ENCODE data around the gene UBE2E1. TPM values are rescaled to one million over a fixed set of nuclear protein-coding genes. Genes with fewer than 3 reads are reported as not detected.

Gene UBE2E1
- total RNA-seq, 1 donor from 2014 or later: 103 TPM

- TF ChIP-seq, protein P1, sequence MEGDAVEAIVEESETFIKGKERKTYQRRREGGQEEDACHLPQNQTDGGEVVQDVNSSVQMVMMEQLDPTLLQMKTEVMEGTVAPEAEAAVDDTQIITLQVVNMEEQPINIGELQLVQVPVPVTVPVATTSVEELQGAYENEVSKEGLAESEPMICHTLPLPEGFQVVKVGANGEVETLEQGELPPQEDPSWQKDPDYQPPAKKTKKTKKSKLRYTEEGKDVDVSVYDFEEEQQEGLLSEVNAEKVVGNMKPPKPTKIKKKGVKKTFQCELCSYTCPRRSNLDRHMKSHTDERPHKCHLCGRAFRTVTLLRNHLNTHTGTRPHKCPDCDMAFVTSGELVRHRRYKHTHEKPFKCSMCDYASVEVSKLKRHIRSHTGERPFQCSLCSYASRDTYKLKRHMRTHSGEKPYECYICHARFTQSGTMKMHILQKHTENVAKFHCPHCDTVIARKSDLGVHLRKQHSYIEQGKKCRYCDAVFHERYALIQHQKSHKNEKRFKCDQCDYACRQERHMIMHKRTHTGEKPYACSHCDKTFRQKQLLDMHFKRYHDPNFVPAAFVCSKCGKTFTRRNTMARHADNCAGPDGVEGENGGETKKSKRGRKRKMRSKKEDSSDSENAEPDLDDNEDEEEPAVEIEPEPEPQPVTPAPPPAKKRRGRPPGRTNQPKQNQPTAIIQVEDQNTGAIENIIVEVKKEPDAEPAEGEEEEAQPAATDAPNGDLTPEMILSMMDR (IDR thresholded peaks at IDR 0.05): no peak
- H3K27me3 Mint-ChIP-seq (ENCODE audit: low read depth): no peaks in the 10 kb centered on the region
- H3K36me3 Mint-ChIP-seq (ENCODE audit: low read depth): peaks cover 4% of the 10 kb centered on the region
- H3K9me3 Mint-ChIP-seq (ENCODE audit: low read depth): no peaks in the 10 kb centered on the region
- peaks cover 42% of the 10 kb centered on the region for H3K4me1 Mint-ChIP-seq (ENCODE audit: low read depth)
- no peak overlapping the region for H3K27ac Mint-ChIP-seq (ENCODE audit: unreplicated experiment)
- DNase-seq (ENCODE audit: low spot score): no peak
- no peak overlapping the region for H3K4me3 Mint-ChIP-seq (ENCODE audit: unreplicated experiment)
Observed at GRCh38 chr3:23819599-23820360, 14.0 kb downstream of the UBE2E1 start.

- Mint-ChIP-seq H3K36me3 (ENCODE audit: low read depth) (peaks cover 4% of the 10 kb centered on the region), H3K27me3 (ENCODE audit: low read depth) (no peaks in the 10 kb centered on the region), H3K9me3 (ENCODE audit: low read depth) (no peaks in the 10 kb centered on the region), H3K4me1 (ENCODE audit: low read depth) (peaks cover 50% of the 10 kb centered on the region), H3K27ac (ENCODE audit: unreplicated experiment) (no peak overlapping the region), H3K4me3 (ENCODE audit: unreplicated experiment) (no peak overlapping the region)
- DNase-seq (ENCODE audit: low spot score): no peak
- TF ChIP-seq, protein P1 (IDR thresholded peaks at IDR 0.05): no peak
Observed at GRCh38 chr3:23820888-23821287, 15.1 kb downstream of the UBE2E1 start.

DNA sequence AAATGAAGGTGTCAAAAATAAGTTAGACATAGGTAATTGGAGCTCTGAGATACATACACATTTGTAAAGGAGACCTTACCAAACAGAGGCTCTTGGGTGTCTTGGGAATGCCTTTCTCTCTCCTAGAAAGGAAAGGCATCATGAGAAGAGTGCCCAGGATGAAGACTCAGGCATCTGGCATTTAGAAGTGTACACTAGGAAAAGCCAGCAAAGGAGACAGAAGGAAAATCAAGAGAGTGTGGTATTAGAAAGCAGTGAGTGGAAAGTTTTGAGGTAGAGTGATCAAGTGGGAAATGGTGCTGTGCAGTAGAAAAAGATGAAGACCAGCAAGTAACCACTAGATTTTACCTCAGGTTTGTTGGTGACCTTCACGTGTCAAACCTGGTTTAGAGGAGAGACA, 16.1 kb downstream of the UBE2E1 start:
- H3K9me3 Mint-ChIP-seq (ENCODE audit: low read depth): no peaks in the 10 kb centered on the region
- H3K36me3 Mint-ChIP-seq (ENCODE audit: low read depth): peaks cover 4% of the 10 kb centered on the region
- H3K27ac Mint-ChIP-seq (ENCODE audit: unreplicated experiment): no peak overlapping the region
- no peaks in the 10 kb centered on the region for H3K27me3 Mint-ChIP-seq (ENCODE audit: low read depth)
- no peak overlapping the region for H3K4me3 Mint-ChIP-seq (ENCODE audit: unreplicated experiment)
- TF ChIP-seq, protein P1 (IDR thresholded peaks at IDR 0.05): no peak
- H3K4me1 Mint-ChIP-seq (ENCODE audit: low read depth): peaks cover 57% of the 10 kb centered on the region
- no peak for DNase-seq (ENCODE audit: low spot score)

DNA sequence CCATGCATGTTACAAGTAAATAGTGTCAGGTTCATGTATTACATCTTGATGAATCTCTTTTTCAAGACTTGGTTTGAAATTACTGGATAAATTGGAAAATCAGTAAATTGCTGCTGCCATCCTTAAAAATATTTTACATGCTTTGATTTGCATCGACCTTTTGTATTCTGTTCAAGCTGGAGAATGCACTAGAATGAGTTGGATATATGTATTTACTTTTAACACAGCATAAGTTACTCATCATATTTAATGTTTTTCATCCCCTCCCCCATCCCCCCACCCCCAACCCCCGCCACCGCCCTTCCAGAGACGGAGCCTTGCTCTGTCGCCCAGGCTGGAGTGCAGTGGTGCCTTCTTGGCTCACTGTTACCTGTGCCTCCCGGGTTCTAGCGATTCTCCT, 16.8 kb downstream of the UBE2E1 start:
- Mint-ChIP-seq H3K4me1 (ENCODE audit: low read depth) (peaks cover 57% of the 10 kb centered on the region), H3K9me3 (ENCODE audit: low read depth) (no peaks in the 10 kb centered on the region), H3K27ac (ENCODE audit: unreplicated experiment) (peak overlapping the region; percentile 9), H3K36me3 (ENCODE audit: low read depth) (peaks cover 4% of the 10 kb centered on the region), H3K27me3 (ENCODE audit: low read depth) (no peaks in the 10 kb centered on the region), H3K4me3 (ENCODE audit: unreplicated experiment) (no peak overlapping the region)
- TF ChIP-seq, protein P1 (IDR thresholded peaks at IDR 0.05): no peak
- no peak for DNase-seq (ENCODE audit: low spot score)

- Mint-ChIP-seq H3K27ac (ENCODE audit: unreplicated experiment) (no peak overlapping the region), H3K9me3 (ENCODE audit: low read depth) (no peaks in the 10 kb centered on the region), H3K4me1 (ENCODE audit: low read depth) (peaks cover 56% of the 10 kb centered on the region), H3K36me3 (ENCODE audit: low read depth) (peaks cover 2% of the 10 kb centered on the region), H3K27me3 (ENCODE audit: low read depth) (no peaks in the 10 kb centered on the region), H3K4me3 (ENCODE audit: unreplicated experiment) (no peak overlapping the region)
- TF ChIP-seq, protein P1 (IDR thresholded peaks at IDR 0.05): no peak
- DNase-seq (ENCODE audit: low spot score): no peak
Observed at GRCh38 chr3:23823620-23824019, 17.9 kb downstream of the UBE2E1 start.

Measured in chondrocyte (in vitro differentiated cells).